ENCODE data around the gene HCFC1R1.

The HCFC1R1 gene

GRCh38 chr16:2996298-2996697 is 27.4 kb downstream of the HCFC1R1 start:
- Histone ChIP-seq H3K4me1 (ENCODE audit: insufficient read depth, low read length, poor library complexity, severe bottlenecking) (no peaks in the 10 kb centered on the region), H3K27me3 (ENCODE audit: insufficient read depth, low read length, poor library complexity, severe bottlenecking) (no peaks in the 10 kb centered on the region), H3F3A (ENCODE audit: low read depth) (no peaks in the 10 kb centered on the region), H3K36me3 (ENCODE audit: insufficient read depth, low read length) (no peaks in the 10 kb centered on the region), H3K4me2 (ENCODE audit: low read depth, low read length, poor library complexity, severe bottlenecking) (no peak overlapping the region), H2AFZ (ENCODE audit: low read length) (no peak overlapping the region), H3K9me2 (replicated peaks; ENCODE audit: low read depth, low read length) (no peaks in the 10 kb centered on the region), H4K20me1 (ENCODE audit: insufficient read depth, low read length, poor library complexity, severe bottlenecking) (no peaks in the 10 kb centered on the region), H3K9ac (ENCODE audit: low read depth, low read length, poor library complexity, severe bottlenecking) (no peak overlapping the region), H3K4me3 (ENCODE audit: low read length, poor library complexity, severe bottlenecking) (no peak overlapping the region), H3K79me2 (ENCODE audit: insufficient read depth, low read length) (no peaks in the 10 kb centered on the region), H3K9me3 (ENCODE audit: insufficient read depth, low read depth, low read length) (no peaks in the 10 kb centered on the region)
- TF ChIP-seq EZH2phosphoT487 (IDR thresholded peaks at IDR 0.05; ENCODE audit: borderline replicate concordance) (no peak), CTCF (conservative IDR thresholded peaks at IDR 0.05; ENCODE audit: low read length) (no peak)

GRCh38 chr16:2992383-2993081 is 31.2 kb downstream of the HCFC1R1 start:
- no peak for TF ChIP-seq CTCF (conservative IDR thresholded peaks at IDR 0.05; ENCODE audit: low read length)
- no peak for TF ChIP-seq EZH2phosphoT487 (IDR thresholded peaks at IDR 0.05; ENCODE audit: borderline replicate concordance)
- no peak overlapping the region for H3K4me2 ChIP-seq (ENCODE audit: low read depth, low read length, poor library complexity, severe bottlenecking)
- H3F3A ChIP-seq (ENCODE audit: low read depth) = no peaks in the 10 kb centered on the region
- no peaks in the 10 kb centered on the region for H3K9me3 ChIP-seq (ENCODE audit: insufficient read depth, low read depth, low read length)
- no peak overlapping the region for H3K4me3 ChIP-seq (ENCODE audit: low read length, poor library complexity, severe bottlenecking)
- H3K9me2 ChIP-seq (replicated peaks; ENCODE audit: low read depth, low read length) = no peaks in the 10 kb centered on the region
- no peaks in the 10 kb centered on the region for H3K79me2 ChIP-seq (ENCODE audit: insufficient read depth, low read length)
- no peaks in the 10 kb centered on the region for H3K27me3 ChIP-seq (ENCODE audit: insufficient read depth, low read length, poor library complexity, severe bottlenecking)
- H4K20me1 ChIP-seq (ENCODE audit: insufficient read depth, low read length, poor library complexity, severe bottlenecking) = no peaks in the 10 kb centered on the region
- no peak overlapping the region for H2AFZ ChIP-seq (ENCODE audit: low read length)
- no peak overlapping the region for H3K9ac ChIP-seq (ENCODE audit: low read depth, low read length, poor library complexity, severe bottlenecking)
- H3K36me3 ChIP-seq (ENCODE audit: insufficient read depth, low read length) = no peaks in the 10 kb centered on the region
- no peaks in the 10 kb centered on the region for H3K4me1 ChIP-seq (ENCODE audit: insufficient read depth, low read length, poor library complexity, severe bottlenecking)

GRCh38 chr16:2991566-2992261 is 32.0 kb downstream of the HCFC1R1 start:
- H3K9ac ChIP-seq (ENCODE audit: low read depth, low read length, poor library complexity, severe bottlenecking) = no peak overlapping the region
- H2AFZ ChIP-seq (ENCODE audit: low read length) = no peak overlapping the region
- no peak overlapping the region for H3K4me3 ChIP-seq (ENCODE audit: low read length, poor library complexity, severe bottlenecking)
- no peaks in the 10 kb centered on the region for H3K79me2 ChIP-seq (ENCODE audit: insufficient read depth, low read length)
- H3K9me3 ChIP-seq (ENCODE audit: insufficient read depth, low read depth, low read length) = no peaks in the 10 kb centered on the region
- no peaks in the 10 kb centered on the region for H3K9me2 ChIP-seq (replicated peaks; ENCODE audit: low read depth, low read length)
- H3K4me2 ChIP-seq (ENCODE audit: low read depth, low read length, poor library complexity, severe bottlenecking) = no peak overlapping the region
- H3K4me1 ChIP-seq (ENCODE audit: insufficient read depth, low read length, poor library complexity, severe bottlenecking) = no peaks in the 10 kb centered on the region
- no peaks in the 10 kb centered on the region for H3K27me3 ChIP-seq (ENCODE audit: insufficient read depth, low read length, poor library complexity, severe bottlenecking)
- H4K20me1 ChIP-seq (ENCODE audit: insufficient read depth, low read length, poor library complexity, severe bottlenecking) = no peaks in the 10 kb centered on the region
- TF ChIP-seq EZH2phosphoT487 (IDR thresholded peaks at IDR 0.05; ENCODE audit: borderline replicate concordance) (no peak), CTCF (conservative IDR thresholded peaks at IDR 0.05; ENCODE audit: low read length) (no peak)
- H3K36me3 ChIP-seq (ENCODE audit: insufficient read depth, low read length) = no peaks in the 10 kb centered on the region
- no peaks in the 10 kb centered on the region for H3F3A ChIP-seq (ENCODE audit: low read depth)

Measured in Loucy (cell line).